K562 (cell line): Measurements from ENCODE around the gene PLK5. TPM values are rescaled to one million over a fixed set of nuclear protein-coding genes. Genes with fewer than 3 reads are reported as not detected.

Source experiments
- ATF1 ChIP-seq, 2 experiments: fragments of 450-650 bp in 1 of 2; IDR thresholded peaks; 2 replicates each; pipeline ENCODE4 v1.6.1; 2016; ENCODE audit warnings: missing compliant biosample characterization in 1 of 2, missing genetic modification characterization in 1 of 2
- FOXA3 ChIP-seq, 2 experiments: fragments of 450-650 bp in 1 of 2; sonication (generic) in 1 of 2; formaldehyde crosslinking; IDR thresholded peaks in 1 of 2; conservative IDR thresholded peaks in 1 of 2; 2 replicates each; pipeline versions ENCODE4 v1.4.0 to v1.8.0; 2020 to 2022; ENCODE audit warnings: mild to moderate bottlenecking in 2 of 2, missing genetic modification reagents in 1 of 2
- HDAC1 ChIP-seq, 2 experiments: fragments of 450-650 bp; IDR thresholded peaks; 2 replicates each; pipeline ENCODE4 v1.6.1; 2016 to 2017; ENCODE audit warnings: inconsistent platforms in 1 of 2, mild to moderate bottlenecking in 1 of 2, moderate library complexity in 1 of 2
- HMGXB4 ChIP-seq: sonication (generic); formaldehyde crosslinking; IDR thresholded peaks from 2 replicates; pipeline ENCODE4 v1.8.1; 2023; ENCODE audit warnings: mild to moderate bottlenecking, missing genetic modification reagents
- KDM1A ChIP-seq, 2 experiments: fragments of 450-650 bp; IDR thresholded peaks; 2 replicates each; pipeline ENCODE4 v1.6.1; 2016; ENCODE audit warnings: mild to moderate bottlenecking in 2 of 2
- KLF1 ChIP-seq: fragments of 450-650 bp; IDR thresholded peaks from 2 replicates; pipeline ENCODE4 v1.6.1; 2016; ENCODE audit warnings: missing genetic modification characterization, missing compliant biosample characterization
- MBD2 ChIP-seq: sonication (generic); IDR thresholded peaks from 2 replicates; pipeline ENCODE4 v1.6.1; 2016; ENCODE audit warnings: low read depth, borderline replicate concordance
- MYBL2 ChIP-seq, 2 experiments: fragments of 450-650 bp in 1 of 2; sonication (generic) in 1 of 2; formaldehyde crosslinking in 1 of 2; IDR thresholded peaks; 2 replicates each; pipeline versions ENCODE4 v1.6.1 to v1.8.1; 2017 to 2022; ENCODE audit warnings: borderline replicate concordance in 1 of 2, inconsistent platforms in 1 of 2, low read depth in 1 of 2, mild to moderate bottlenecking in 1 of 2, missing genetic modification reagents in 1 of 2, moderate library complexity in 1 of 2
- PCBP1 ChIP-seq: fragments of 200-400 bp; formaldehyde crosslinking; IDR thresholded peaks from 2 replicates; pipeline ENCODE4 v1.6.1; 2018; ENCODE audit warnings: mild to moderate bottlenecking, low read depth, low read length; ENCODE audit not compliant: poor library complexity, severe bottlenecking
- RBFOX2 ChIP-seq: fragments of 200-400 bp; formaldehyde crosslinking; IDR thresholded peaks from 2 replicates; pipeline ENCODE4 v1.6.1; 2017; ENCODE audit warnings: low read depth, mild to moderate bottlenecking, low read length, moderate library complexity
- RBM14 ChIP-seq: fragments of 200-400 bp; formaldehyde crosslinking; IDR thresholded peaks from 2 replicates; pipeline ENCODE4 v1.6.1; 2018; ENCODE audit warnings: low read depth, mild to moderate bottlenecking, low read length, moderate library complexity, borderline replicate concordance; ENCODE audit not compliant: insufficient read depth
- RCOR1 ChIP-seq, 2 experiments: IDR thresholded peaks; 2 replicates each; pipeline ENCODE4 v1.6.1; 2012; ENCODE audit warnings: low read depth in 2 of 2, low read length in 2 of 2, borderline replicate concordance in 1 of 2, improper control_type of control experiment in 1 of 2
- TBL1XR1 ChIP-seq, 2 experiments: IDR thresholded peaks; 2 replicates each; pipeline ENCODE4 v1.6.1; 2012; ENCODE audit warnings: improper control_type of control experiment in 2 of 2, low read length in 2 of 2, mild to moderate bottlenecking in 1 of 2
- ZFP91 ChIP-seq: sonication (generic); formaldehyde crosslinking; IDR thresholded peaks from 2 replicates; pipeline ENCODE4 v1.8.0; 2022; ENCODE audit warnings: mild to moderate bottlenecking, missing genetic modification reagents
- ZNF232 ChIP-seq: sonication (generic); formaldehyde crosslinking; IDR thresholded peaks from 2 replicates; pipeline ENCODE4 v1.8.0; 2022; ENCODE audit warnings: mild to moderate bottlenecking, missing genetic modification reagents
- ZNF282 ChIP-seq: sonication (generic); formaldehyde crosslinking; IDR thresholded peaks from 2 replicates; pipeline ENCODE4 v1.8.1; 2023; ENCODE audit warnings: missing genetic modification reagents
- ZNF695 ChIP-seq: fragments of 450-650 bp; formaldehyde crosslinking; IDR thresholded peaks from 2 replicates; pipeline ENCODE4 v1.4.0; 2020; ENCODE audit warnings: mild to moderate bottlenecking, moderate library complexity
- polyA plus RNA-seq, 8 experiments: library from polyadenylated mRNA; depleted of rRNA in 4 of 8; stranded (reverse) in 5 of 8; unstranded in 3 of 8; fragments of >200 nt; fragmentation: Nextera tagmentation in 2 of 8; fragmentation: Illumina TruSeq in 1 of 8; extraction: Ambion mirVana in 2 of 8; extraction: Trizol in 1 of 8; gene quantifications; 2 replicates each; pipeline versions ENCODE4 v1.2.1 to v1.2.3, GENCODE V29; 2011 to 2014; ENCODE audit warnings: inconsistent platforms in 1 of 8, missing spikeins in 1 of 8
- total RNA-seq, 7 experiments: library from RNA; depleted of rRNA in 6 of 7; stranded (reverse); fragments of >200 nt in 6 of 7; fragmentation: Illumina TruSeq in 2 of 7; extraction: Trizol in 2 of 7; gene quantifications; 2 replicates each; pipeline versions ENCODE4 v1.2.1 to v1.2.3, GENCODE V29; 2011 to 2021; ENCODE audit warnings: low replicate concordance in 1 of 7
- TF ChIP-seq, protein P1 (sequence below): fragments of 250-450 bp; sonication (Bioruptor Pico); IDR thresholded peaks from 2 replicates; pipeline ENCODE4 v1.4.0; 2020
- TF ChIP-seq, protein P2 (sequence below): sonication (generic); formaldehyde crosslinking; IDR thresholded peaks from 2 replicates; pipeline ENCODE4 v1.8.0; 2022; ENCODE audit warnings: mild to moderate bottlenecking, missing genetic modification reagents
- TF ChIP-seq, protein P3 (sequence below): sonication (generic); formaldehyde crosslinking; IDR thresholded peaks from 2 replicates; pipeline ENCODE4 v1.9.0; 2022; ENCODE audit warnings: mild to moderate bottlenecking, missing genetic modification reagents

The PLK5 gene
- total and polyA plus RNA-seq, 9 of the 15 experiments (the other 6 are each of a cell fraction or from before 2014, with no cell fraction given), result 0.04 to 0.23 (median 0.11) TPM; not detected in 5

- TF ChIP-seq PCBP1 (no peak), RBFOX2 (peak; percentile 82), ZNF282 (CRISPR knock-in tag) (peak; percentile 95), HDAC1 (IDR thresholded peaks at IDR 0.05) (peak in 1 of 2 experiments; percentile 69; a peak in 2 of 4 replicates), ZFP91 (CRISPR knock-in tag) (peak; percentile 70), FOXA3 (CRISPR knock-in tag; conservative IDR thresholded peaks at IDR 0.05 in 1 of 2, IDR thresholded peaks at IDR 0.05 in 1 of 2) (peak in 1 of 2 experiments; percentile 73; a peak in 1 of 4 replicates), ATF1 (CRISPR knock-in tag; IDR thresholded peaks at IDR 0.05) (no peak), ATF1 (tag; IDR thresholded peaks at IDR 0.05) (peak; percentile 66; the same call in 1 of the 2 replicates), MBD2 (peak; percentile 54; the same call in 1 of the 2 replicates), HMGXB4 (peak; percentile 90; the same call in 1 of the 2 replicates), ZNF232 (CRISPR knock-in tag) (no peak), KDM1A (IDR thresholded peaks at IDR 0.05) (0 out of 4 replicates have a peak, but pooled peaks of 1 of the 2 experiments have one; percentile 16), TBL1XR1 (IDR thresholded peaks at IDR 0.05; ENCODE audit: low read length in 2 of 2) (no peak; a peak in 1 of 4 replicates), KLF1 (peak; percentile 57; the same call in 1 of the 2 replicates), ZNF695 (CRISPR knock-in tag) (no peak), RCOR1 (IDR thresholded peaks at IDR 0.05; ENCODE audit: borderline replicate concordance in 1 of 2, low read depth in 2 of 2, low read length in 2 of 2) (peak in 1 of 2 experiments; percentile 38; a peak in 2 of 4 replicates), MYBL2 (IDR thresholded peaks at IDR 0.05; ENCODE audit: low read depth) (no peak), MYBL2 (CRISPR knock-in tag; IDR thresholded peaks at IDR 0.05; ENCODE audit: borderline replicate concordance) (no peak), RBM14 (no peak)
- TF ChIP-seq, protein P1, sequence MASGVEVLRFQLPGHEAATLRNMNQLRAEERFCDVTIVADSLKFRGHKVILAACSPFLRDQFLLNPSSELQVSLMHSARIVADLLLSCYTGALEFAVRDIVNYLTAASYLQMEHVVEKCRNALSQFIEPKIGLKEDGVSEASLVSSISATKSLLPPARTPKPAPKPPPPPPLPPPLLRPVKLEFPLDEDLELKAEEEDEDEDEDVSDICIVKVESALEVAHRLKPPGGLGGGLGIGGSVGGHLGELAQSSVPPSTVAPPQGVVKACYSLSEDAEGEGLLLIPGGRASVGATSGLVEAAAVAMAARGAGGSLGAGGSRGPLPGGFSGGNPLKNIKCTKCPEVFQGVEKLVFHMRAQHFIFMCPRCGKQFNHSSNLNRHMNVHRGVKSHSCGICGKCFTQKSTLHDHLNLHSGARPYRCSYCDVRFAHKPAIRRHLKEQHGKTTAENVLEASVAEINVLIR (CRISPR knock-in tag), result 0 out of 2 replicates have a peak, but pooled peaks have one; percentile 23
- TF ChIP-seq, protein P2, sequence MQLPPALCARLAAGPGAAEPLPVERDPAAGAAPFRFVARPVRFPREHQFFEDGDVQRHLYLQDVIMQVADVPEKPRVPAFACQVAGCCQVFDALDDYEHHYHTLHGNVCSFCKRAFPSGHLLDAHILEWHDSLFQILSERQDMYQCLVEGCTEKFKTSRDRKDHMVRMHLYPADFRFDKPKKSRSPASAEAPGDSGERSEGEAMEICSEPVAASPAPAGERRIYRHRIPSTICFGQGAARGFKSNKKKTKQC (CRISPR knock-in tag), result peak; percentile 83; the same call in 1 of the 2 replicates
- TF ChIP-seq, protein P3, sequence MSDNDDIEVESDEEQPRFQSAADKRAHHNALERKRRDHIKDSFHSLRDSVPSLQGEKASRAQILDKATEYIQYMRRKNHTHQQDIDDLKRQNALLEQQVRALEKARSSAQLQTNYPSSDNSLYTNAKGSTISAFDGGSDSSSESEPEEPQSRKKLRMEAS (CRISPR knock-in tag), result peak; percentile 99
Observed at GRCh38 chr19:1503089-1503924, 20.6 kb upstream of the PLK5 start (continued).
